ENCODE results near the gene TOR1AIP2.

TOR1AIP2 gene

GRCh38 chr1:179883745-179884138 lies 6.1 kb upstream of the TOR1AIP2 start:
- H3K4me3 ChIP-seq (ENCODE audit: low read length) = peak overlapping the region; percentile 89
- TF ChIP-seq ZNF274 (IDR thresholded peaks at IDR 0.05; ENCODE audit: low read depth, low read length) = no peak

- peak overlapping the region; percentile 89 for H3K4me3 ChIP-seq (ENCODE audit: low read length)
- no peak for TF ChIP-seq ZNF274 (IDR thresholded peaks at IDR 0.05; ENCODE audit: low read depth, low read length)
These were observed 5.6 kb upstream of the TOR1AIP2 start for GRCh38 chr1:179883040-179883744.

- peak within 1 kb of the TSS; percentile 89 for H3K4me3 ChIP-seq (ENCODE audit: low read length)
- TF ChIP-seq ZNF274 (IDR thresholded peaks at IDR 0.05; ENCODE audit: low read depth, low read length) = no peak
These were observed 4.8 kb upstream of the TOR1AIP2 start, which contains the start of gene TOR1AIP1 for GRCh38 chr1:179882253-179883039. TSS of gene TOR1AIP1 (plus strand) at chr1:179882285. CDS start at chr1:179882503, 218 bp downstream.

GRCh38 chr1:179881642-179882252 lies 4.1 kb upstream of the TOR1AIP2 start:
- H3K4me3 ChIP-seq (ENCODE audit: low read length) = peak overlapping the region; percentile 63
- TF ChIP-seq ZNF274 (IDR thresholded peaks at IDR 0.05; ENCODE audit: low read depth, low read length) = no peak

GRCh38 chr1:179879797-179880196 lies 2.2 kb upstream of the TOR1AIP2 start:
- H3K4me3 ChIP-seq (ENCODE audit: low read length) = no peak overlapping the region
- TF ChIP-seq ZNF274 (IDR thresholded peaks at IDR 0.05; ENCODE audit: low read depth, low read length) = no peak

- no peak for TF ChIP-seq ZNF274 (IDR thresholded peaks at IDR 0.05; ENCODE audit: low read depth, low read length)
These were observed 1.3 kb downstream of the TOR1AIP2 start for GRCh38 chr1:179876300-179876715.

GRCh38 chr1:179875596-179876299 lies 1.9 kb downstream of the TOR1AIP2 start:
- H3K4me3 ChIP-seq (ENCODE audit: low read length) = peak overlapping the region; percentile 99; the same call in 1 of the 2 replicates
- no peak for TF ChIP-seq ZNF274 (IDR thresholded peaks at IDR 0.05; ENCODE audit: low read depth, low read length)

More at GRCh38 chr1:179876300-179876715, 1.3 kb downstream of the TOR1AIP2 start:
- peak overlapping the region; percentile 99; the same call in 1 of the 2 replicates for H3K4me3 ChIP-seq (ENCODE audit: low read length)

- no peak for TF ChIP-seq ZNF274 (IDR thresholded peaks at IDR 0.05; ENCODE audit: low read depth, low read length)
- no peak overlapping the region for H3K4me3 ChIP-seq (ENCODE audit: low read length)
These were observed 4.2 kb downstream of the TOR1AIP2 start for GRCh38 chr1:179873438-179873851.

- TF ChIP-seq ZNF274 (IDR thresholded peaks at IDR 0.05; ENCODE audit: low read depth, low read length) = no peak
These were observed 5.0 kb downstream of the TOR1AIP2 start for GRCh38 chr1:179872558-179872957.

GRCh38 chr1:179871940-179872339 lies 5.7 kb downstream of the TOR1AIP2 start:
- no peak for TF ChIP-seq ZNF274 (IDR thresholded peaks at IDR 0.05; ENCODE audit: low read depth, low read length)
- H3K4me3 ChIP-seq (ENCODE audit: low read length) = no peak overlapping the region

More at GRCh38 chr1:179872558-179872957, 5.0 kb downstream of the TOR1AIP2 start:
- no peak overlapping the region for H3K4me3 ChIP-seq (ENCODE audit: low read length)

- no peak overlapping the region for H3K4me3 ChIP-seq (ENCODE audit: low read length)
- no peak for TF ChIP-seq ZNF274 (IDR thresholded peaks at IDR 0.05; ENCODE audit: low read depth, low read length)
These were observed 6.7 kb downstream of the TOR1AIP2 start for GRCh38 chr1:179870870-179871269.

GRCh38 chr1:179867493-179868330 lies 9.9 kb downstream of the TOR1AIP2 start:
- TF ChIP-seq ZNF274 (IDR thresholded peaks at IDR 0.05; ENCODE audit: low read depth, low read length) = no peak
- no peak overlapping the region for H3K4me3 ChIP-seq (ENCODE audit: low read length)

- no peak overlapping the region for H3K4me3 ChIP-seq (ENCODE audit: low read length)
- no peak for TF ChIP-seq ZNF274 (IDR thresholded peaks at IDR 0.05; ENCODE audit: low read depth, low read length)
These were observed 11.0 kb downstream of the TOR1AIP2 start for GRCh38 chr1:179866616-179867015.

Measured in GM08714 (cell line).